GM19351 (cell line): Measurements from ENCODE around the gene ARID5B.
"Not testable (repeated sequence)": the region's sequence is repeated elsewhere in the genome, so short reads cannot be mapped to it uniquely, and the experiment has no call there.

Experiments used
- ATAC-seq: cut with Tn5 transposase; IDR thresholded peaks from one replicate; pipeline ENCODE4 v1.9.1; 2021; ENCODE audit warnings: mild to moderate bottlenecking, moderate library complexity; ENCODE audit not compliant: unreplicated experiment

Gene ARID5B

GRCh38 chr10:62024026-62024701 is 122.7 kb downstream of the ARID5B start:
- ATAC-seq: no peak

GRCh38 chr10:62025134-62025794 is 123.8 kb downstream of the ARID5B start:
- no peak for ATAC-seq

GRCh38 chr10:62025901-62026879 is 124.7 kb downstream of the ARID5B start:
- ATAC-seq: no peak

GRCh38 chr10:62027841-62028501 is 126.5 kb downstream of the ARID5B start:
- no peak for ATAC-seq

- ATAC-seq: not testable (repeated sequence)
Observed at GRCh38 chr10:62028502-62028842, 127.0 kb downstream of the ARID5B start.

- no peak for ATAC-seq
Observed at GRCh38 chr10:62029401-62029800, 127.9 kb downstream of the ARID5B start.

GRCh38 chr10:62031507-62031906 is 130.0 kb downstream of the ARID5B start:
- no peak for ATAC-seq

GRCh38 chr10:62033125-62033524 is 131.6 kb downstream of the ARID5B start:
- no peak for ATAC-seq

GRCh38 chr10:62034096-62034640 is 132.7 kb downstream of the ARID5B start:
- no peak for ATAC-seq

GRCh38 chr10:62036186-62037081 is 134.9 kb downstream of the ARID5B start:
- ATAC-seq: no peak

- no peak for ATAC-seq
Observed at GRCh38 chr10:62037166-62037831, 135.8 kb downstream of the ARID5B start.

- ATAC-seq: no peak
Observed at GRCh38 chr10:62037890-62038608, 136.6 kb downstream of the ARID5B start.

GRCh38 chr10:62038609-62039190 is 137.2 kb downstream of the ARID5B start:
- ATAC-seq: peak; percentile 61

- ATAC-seq: no peak
Observed at GRCh38 chr10:62039954-62040353, 138.5 kb downstream of the ARID5B start.

- ATAC-seq: no peak
Observed at GRCh38 chr10:62040881-62041280, 139.4 kb downstream of the ARID5B start.

- ATAC-seq: no peak
Observed at GRCh38 chr10:62043421-62044021, 142.0 kb downstream of the ARID5B start.

- ATAC-seq: no peak
Observed at GRCh38 chr10:62044566-62044965, 143.1 kb downstream of the ARID5B start.
